HUES48 (cell line): ENCODE measurements around the gene STK32B.
A peak's percentile ranks its signal among the peaks of the same experiment; 100 is the strongest.

ENCODE experiments used
- H3K27ac ChIP-seq: one replicate; pipeline ENCODE4 v1.7.0; 2013; ENCODE audit warnings: low read depth, low read length, inconsistent platforms
- H3K27me3 ChIP-seq: 2 replicates; pipeline ENCODE4 v1.6.1; 2013; ENCODE audit warnings: mild to moderate bottlenecking, low read length; ENCODE audit not compliant: control insufficient read depth, insufficient read depth
- H3K36me3 ChIP-seq: 2 replicates; pipeline ENCODE4 v1.6.1; 2013; ENCODE audit warnings: low read length; ENCODE audit not compliant: control insufficient read depth, insufficient read depth
- H3K4me1 ChIP-seq: 2 replicates; pipeline ENCODE4 v1.6.1; 2013; ENCODE audit warnings: mild to moderate bottlenecking, low read length; ENCODE audit not compliant: control insufficient read depth, insufficient read depth
- H3K4me3 ChIP-seq: 2 replicates; pipeline ENCODE4 v1.5.1; 2013; ENCODE audit warnings: mild to moderate bottlenecking, low read depth, low read length
- H3K9ac ChIP-seq: 2 replicates; pipeline ENCODE4 v1.6.1; 2013; ENCODE audit warnings: mild to moderate bottlenecking, low read depth, low read length, moderate library complexity
- H3K9me3 ChIP-seq: 2 replicates; pipeline ENCODE4 v1.6.1; 2013; ENCODE audit warnings: low read length; ENCODE audit not compliant: control insufficient read depth, insufficient read depth

Gene STK32B

GRCh38 chr4:5041699-5042098 is 9.6 kb upstream of the STK32B start:
- Histone ChIP-seq H3K36me3 (no peaks in the 10 kb centered on the region), H3K9me3 (no peaks in the 10 kb centered on the region), H3K27me3 (no peaks in the 10 kb centered on the region), H3K27ac (no peak overlapping the region), H3K4me1 (no peaks in the 10 kb centered on the region), H3K4me3 (no peak overlapping the region), H3K9ac (no peak overlapping the region)

- no peak overlapping the region for H3K4me3 ChIP-seq
- no peaks in the 10 kb centered on the region for H3K9me3 ChIP-seq
- H3K9ac ChIP-seq: no peak overlapping the region
These were observed 7.7 kb upstream of the STK32B start for GRCh38 chr4:5043579-5043978.

GRCh38 chr4:5044341-5044740 is 6.9 kb upstream of the STK32B start:
- no peaks in the 10 kb centered on the region for H3K27me3 ChIP-seq
- no peak overlapping the region for H3K9ac ChIP-seq
- H3K4me3 ChIP-seq: no peak overlapping the region
- no peak overlapping the region for H3K27ac ChIP-seq
- no peaks in the 10 kb centered on the region for H3K36me3 ChIP-seq
- no peaks in the 10 kb centered on the region for H3K9me3 ChIP-seq
- no peaks in the 10 kb centered on the region for H3K4me1 ChIP-seq

More at GRCh38 chr4:5043579-5043978, 7.7 kb upstream of the STK32B start:
- Histone ChIP-seq H3K27ac (no peak overlapping the region), H3K27me3 (no peaks in the 10 kb centered on the region), H3K36me3 (no peaks in the 10 kb centered on the region), H3K4me1 (no peaks in the 10 kb centered on the region)

GRCh38 chr4:5045097-5045496 is 6.2 kb upstream of the STK32B start:
- Histone ChIP-seq H3K4me3 (no peak overlapping the region), H3K9ac (no peak overlapping the region), H3K4me1 (no peaks in the 10 kb centered on the region)

GRCh38 chr4:5048721-5049120 is 2.6 kb upstream of the STK32B start:
- H3K9ac ChIP-seq: no peak overlapping the region
- no peak overlapping the region for H3K27ac ChIP-seq
- H3K4me1 ChIP-seq: peaks cover 9% of the 10 kb centered on the region; the same call in 1 of the 2 replicates
- no peaks in the 10 kb centered on the region for H3K9me3 ChIP-seq
- H3K36me3 ChIP-seq: no peaks in the 10 kb centered on the region
- H3K4me3 ChIP-seq: no peak overlapping the region
- H3K27me3 ChIP-seq: peaks cover 31% of the 10 kb centered on the region

More at GRCh38 chr4:5045097-5045496, 6.2 kb upstream of the STK32B start:
- Histone ChIP-seq H3K27me3 (no peaks in the 10 kb centered on the region), H3K36me3 (no peaks in the 10 kb centered on the region), H3K27ac (no peak overlapping the region), H3K9me3 (no peaks in the 10 kb centered on the region)

GRCh38 chr4:5050520-5051277 is 581 bp upstream of the STK32B start:
- Histone ChIP-seq H3K4me1 (peaks cover 9% of the 10 kb centered on the region; the same call in 1 of the 2 replicates), H3K27ac (no peak overlapping the region), H3K9ac (no peak overlapping the region), H3K27me3 (peaks cover 42% of the 10 kb centered on the region), H3K4me3 (peak overlapping the region; percentile 78), H3K9me3 (no peaks in the 10 kb centered on the region), H3K36me3 (no peaks in the 10 kb centered on the region)

- peaks cover 42% of the 10 kb centered on the region for H3K27me3 ChIP-seq
- H3K4me1 ChIP-seq: peaks cover 9% of the 10 kb centered on the region; the same call in 1 of the 2 replicates
- no peak overlapping the region for H3K9ac ChIP-seq
- H3K27ac ChIP-seq: no peak overlapping the region
- H3K9me3 ChIP-seq: no peaks in the 10 kb centered on the region
- peak overlapping the region; percentile 78 for H3K4me3 ChIP-seq
- no peaks in the 10 kb centered on the region for H3K36me3 ChIP-seq
These were observed 973 bp downstream of the STK32B start for GRCh38 chr4:5052204-5052702.

- Histone ChIP-seq H3K27ac (no peak overlapping the region), H3K9ac (no peak overlapping the region), H3K36me3 (no peaks in the 10 kb centered on the region), H3K4me1 (peaks cover 9% of the 10 kb centered on the region; the same call in 1 of the 2 replicates), H3K27me3 (peaks cover 42% of the 10 kb centered on the region), H3K4me3 (peak overlapping the region; percentile 78), H3K9me3 (no peaks in the 10 kb centered on the region)
These were observed 1.6 kb downstream of the STK32B start for GRCh38 chr4:5052726-5053425.

- Histone ChIP-seq H3K4me3 (no peak overlapping the region), H3K4me1 (peaks cover 9% of the 10 kb centered on the region; the same call in 1 of the 2 replicates), H3K36me3 (no peaks in the 10 kb centered on the region), H3K27me3 (peaks cover 42% of the 10 kb centered on the region), H3K9me3 (no peaks in the 10 kb centered on the region), H3K9ac (no peak overlapping the region), H3K27ac (no peak overlapping the region)
These were observed 3.3 kb downstream of the STK32B start for GRCh38 chr4:5054532-5054931.

GRCh38 chr4:5055411-5055810 is 4.1 kb downstream of the STK32B start:
- no peak overlapping the region for H3K4me3 ChIP-seq
- no peak overlapping the region for H3K9ac ChIP-seq
- H3K27ac ChIP-seq: no peak overlapping the region
- H3K27me3 ChIP-seq: peaks cover 42% of the 10 kb centered on the region
- H3K9me3 ChIP-seq: no peaks in the 10 kb centered on the region
- peaks cover 9% of the 10 kb centered on the region; the same call in 1 of the 2 replicates for H3K4me1 ChIP-seq
- H3K36me3 ChIP-seq: no peaks in the 10 kb centered on the region

- H3K27ac ChIP-seq: no peak overlapping the region
- H3K4me3 ChIP-seq: no peak overlapping the region
- no peaks in the 10 kb centered on the region for H3K36me3 ChIP-seq
- H3K4me1 ChIP-seq: 0 out of 2 replicates have a peak, but pooled peaks cover under 1% of the 10 kb centered on the region
- no peaks in the 10 kb centered on the region for H3K27me3 ChIP-seq
- H3K9ac ChIP-seq: no peak overlapping the region
- H3K9me3 ChIP-seq: 0 out of 2 replicates have a peak, but pooled peaks cover 6% of the 10 kb centered on the region
These were observed 14.8 kb downstream of the STK32B start for GRCh38 chr4:5066101-5066500.
